ENCODE measurements around the gene SVIL.

Gene SVIL

GRCh38 chr10:29481906-29482440 lies 152.8 kb downstream of the SVIL start:
- TF ChIP-seq CREB1 (IDR thresholded peaks at IDR 0.05; ENCODE audit: low read depth) (no peak), USF1 (IDR thresholded peaks at IDR 0.05) (no peak), FOXM1 (IDR thresholded peaks at IDR 0.05; ENCODE audit: borderline replicate concordance, low read depth) (no peak), TCF12 (IDR thresholded peaks at IDR 0.05; ENCODE audit: low read depth) (no peak), REST (IDR thresholded peaks at IDR 0.05; ENCODE audit: low read depth) (no peak), ZBTB7A (IDR thresholded peaks at IDR 0.05; ENCODE audit: low read depth) (no peak), TEAD4 (IDR thresholded peaks at IDR 0.05) (no peak), EGR1 (IDR thresholded peaks at IDR 0.05) (no peak), TAF1 (IDR thresholded peaks at IDR 0.05; ENCODE audit: low read depth) (no peak), YY1 (IDR thresholded peaks at IDR 0.05; ENCODE audit: low read depth) (no peak)

- no peak for TF ChIP-seq YY1 (IDR thresholded peaks at IDR 0.05; ENCODE audit: low read depth)
- TF ChIP-seq EP300 (IDR thresholded peaks at IDR 0.05; ENCODE audit: borderline replicate concordance) = no peak
- TF ChIP-seq FOXM1 (IDR thresholded peaks at IDR 0.05; ENCODE audit: borderline replicate concordance, low read depth) = no peak
- no peak for TF ChIP-seq ZBTB7A (IDR thresholded peaks at IDR 0.05; ENCODE audit: low read depth)
- TF ChIP-seq USF1 (IDR thresholded peaks at IDR 0.05) = no peak
- TF ChIP-seq RAD21 (IDR thresholded peaks at IDR 0.05; ENCODE audit: low read depth) = no peak
- TF ChIP-seq CEBPB (IDR thresholded peaks at IDR 0.05) = no peak
Measured at GRCh38 chr10:29479981-29480954, 154.5 kb downstream of the SVIL start.

- TF ChIP-seq RAD21 (IDR thresholded peaks at IDR 0.05; ENCODE audit: low read depth) = no peak
- no peak for TF ChIP-seq REST (IDR thresholded peaks at IDR 0.05; ENCODE audit: low read depth)
- no peak for TF ChIP-seq TCF12 (IDR thresholded peaks at IDR 0.05; ENCODE audit: low read depth)
- TF ChIP-seq YY1 (IDR thresholded peaks at IDR 0.05; ENCODE audit: low read depth) = no peak
- no peak for TF ChIP-seq NFIC (IDR thresholded peaks at IDR 0.05)
- no peak for TF ChIP-seq TAF1 (IDR thresholded peaks at IDR 0.05; ENCODE audit: low read depth)
- TF ChIP-seq CREB1 (IDR thresholded peaks at IDR 0.05; ENCODE audit: low read depth) = no peak
- no peak for TF ChIP-seq CEBPB (IDR thresholded peaks at IDR 0.05)
- TF ChIP-seq MAX (IDR thresholded peaks at IDR 0.05) = no peak
- TF ChIP-seq FOXM1 (IDR thresholded peaks at IDR 0.05; ENCODE audit: borderline replicate concordance, low read depth) = no peak
- TF ChIP-seq EP300 (IDR thresholded peaks at IDR 0.05; ENCODE audit: borderline replicate concordance) = no peak
- TF ChIP-seq ZBTB7A (IDR thresholded peaks at IDR 0.05; ENCODE audit: low read depth) = no peak
- TF ChIP-seq EGR1 (IDR thresholded peaks at IDR 0.05) = no peak
- TF ChIP-seq TEAD4 (IDR thresholded peaks at IDR 0.05) = no peak
- no peak for TF ChIP-seq USF1 (IDR thresholded peaks at IDR 0.05)
Measured at GRCh38 chr10:29479081-29479925, 155.5 kb downstream of the SVIL start.

- no peak for TF ChIP-seq FOXM1 (IDR thresholded peaks at IDR 0.05; ENCODE audit: borderline replicate concordance, low read depth)
- TF ChIP-seq TEAD4 (IDR thresholded peaks at IDR 0.05) = no peak
- TF ChIP-seq EP300 (IDR thresholded peaks at IDR 0.05; ENCODE audit: borderline replicate concordance) = no peak
- TF ChIP-seq CEBPB (IDR thresholded peaks at IDR 0.05) = no peak
- no peak for TF ChIP-seq TAF1 (IDR thresholded peaks at IDR 0.05; ENCODE audit: low read depth)
- TF ChIP-seq TCF12 (IDR thresholded peaks at IDR 0.05; ENCODE audit: low read depth) = no peak
- TF ChIP-seq CREB1 (IDR thresholded peaks at IDR 0.05; ENCODE audit: low read depth) = no peak
- TF ChIP-seq REST (IDR thresholded peaks at IDR 0.05; ENCODE audit: low read depth) = no peak
- no peak for TF ChIP-seq YY1 (IDR thresholded peaks at IDR 0.05; ENCODE audit: low read depth)
- no peak for TF ChIP-seq MAX (IDR thresholded peaks at IDR 0.05)
- TF ChIP-seq NFIC (IDR thresholded peaks at IDR 0.05) = no peak
- no peak for TF ChIP-seq EGR1 (IDR thresholded peaks at IDR 0.05)
- TF ChIP-seq USF1 (IDR thresholded peaks at IDR 0.05) = no peak
- no peak for TF ChIP-seq ZBTB7A (IDR thresholded peaks at IDR 0.05; ENCODE audit: low read depth)
Measured at GRCh38 chr10:29473406-29474100, 161.2 kb downstream of the SVIL start.
